Fibroblast of lung (primary cell): ENCODE data around the gene S100A7A.

Experiments used
- CTCF ChIP-seq, 2 donors: IDR thresholded peaks in 1 of 2; conservative IDR thresholded peaks in 1 of 2; 1 replicate in 1 of 2; 2 replicates in 1 of 2; pipeline ENCODE4 v1.5.1; 2011 to 2012; ENCODE audit warnings: low read length in 2 of 2, control low read depth in 1 of 2, inconsistent platforms in 1 of 2, low read depth in 1 of 2, mild to moderate bottlenecking in 1 of 2
- EZH2 ChIP-seq: IDR thresholded peaks from 2 replicates; pipeline ENCODE4 v1.5.1; 2012; ENCODE audit warnings: low read length, control low read depth, mild to moderate bottlenecking; ENCODE audit errors: missing control alignments

- TF ChIP-seq CTCF (conservative IDR thresholded peaks at IDR 0.05 in 1 of 2, IDR thresholded peaks at IDR 0.05 in 1 of 2; ENCODE audit: low read depth in 1 of 2, low read length in 2 of 2), result no peak
- no peak for TF ChIP-seq EZH2
Observed at GRCh38 chr1:153417136-153417888, 992 bp downstream of the S100A7A start.
